Progenitor cell of endocrine pancreas (in vitro differentiated cells): ENCODE results near the gene E2F4. TPM values are rescaled to one million over a fixed set of nuclear protein-coding genes. Genes with fewer than 3 reads are reported as not detected.

Experiments used
- DNase-seq: peaks from one replicate; pipeline ENCODE4 v3.0.0; 2021; ENCODE audit warnings: low spot score; ENCODE audit not compliant: unreplicated experiment
- H3K27ac Mint-ChIP-seq: 2 replicates; pipeline ENCODE4 v1.8.0; 2021; ENCODE audit warnings: mild to moderate bottlenecking, moderate library complexity, mixed read lengths
- H3K27me3 Mint-ChIP-seq: 2 replicates; pipeline ENCODE4 v1.8.0; 2021; ENCODE audit warnings: mixed read lengths
- H3K36me3 Mint-ChIP-seq: 2 replicates; pipeline ENCODE4 v1.8.0; 2022; ENCODE audit warnings: mixed read lengths; ENCODE audit not compliant: insufficient read depth
- H3K4me1 Mint-ChIP-seq: 2 replicates; pipeline ENCODE4 v1.8.0; 2021; ENCODE audit warnings: low read depth, mixed read lengths
- H3K4me3 Mint-ChIP-seq: 2 replicates; pipeline ENCODE4 v1.8.0; 2021; ENCODE audit warnings: low read depth, mild to moderate bottlenecking, moderate library complexity, mixed read lengths
- H3K9me3 Mint-ChIP-seq: 2 replicates; pipeline ENCODE4 v1.8.0; 2021; ENCODE audit warnings: low read depth, mixed read lengths
- microRNA-seq: library from miRNA; unstranded; fragments of <30 nt; microRNA quantifications from one replicate; pipeline ENCODE4 v1.1.0, GENCODE V29; 2020; ENCODE audit warnings: borderline number of aligned reads; ENCODE audit not compliant: unreplicated experiment
- total RNA-seq: library from RNA; stranded (reverse); gene quantifications from 2 replicates; pipeline ENCODE4 v1.2.1, GENCODE V29; 2021
- TF ChIP-seq, protein P1 (sequence below): fragments of 200-600 bp; sonication (generic); IDR thresholded peaks from one replicate; pipeline ENCODE4 v1.5.0; 2021; ENCODE audit warnings: antibody characterized with exemption, mild to moderate bottlenecking; ENCODE audit not compliant: unreplicated experiment

E2F4 gene
- total RNA-seq, 1 donor from 2014 or later = 82.1 TPM

- H3K9me3 Mint-ChIP-seq = no peaks in the 10 kb centered on the region
- H3K27ac Mint-ChIP-seq = peak overlapping the region; percentile 96
- peak overlapping the region; percentile 85 for H3K4me3 Mint-ChIP-seq
- H3K4me1 Mint-ChIP-seq = peaks cover 18% of the 10 kb centered on the region
- TF ChIP-seq, protein P1, sequence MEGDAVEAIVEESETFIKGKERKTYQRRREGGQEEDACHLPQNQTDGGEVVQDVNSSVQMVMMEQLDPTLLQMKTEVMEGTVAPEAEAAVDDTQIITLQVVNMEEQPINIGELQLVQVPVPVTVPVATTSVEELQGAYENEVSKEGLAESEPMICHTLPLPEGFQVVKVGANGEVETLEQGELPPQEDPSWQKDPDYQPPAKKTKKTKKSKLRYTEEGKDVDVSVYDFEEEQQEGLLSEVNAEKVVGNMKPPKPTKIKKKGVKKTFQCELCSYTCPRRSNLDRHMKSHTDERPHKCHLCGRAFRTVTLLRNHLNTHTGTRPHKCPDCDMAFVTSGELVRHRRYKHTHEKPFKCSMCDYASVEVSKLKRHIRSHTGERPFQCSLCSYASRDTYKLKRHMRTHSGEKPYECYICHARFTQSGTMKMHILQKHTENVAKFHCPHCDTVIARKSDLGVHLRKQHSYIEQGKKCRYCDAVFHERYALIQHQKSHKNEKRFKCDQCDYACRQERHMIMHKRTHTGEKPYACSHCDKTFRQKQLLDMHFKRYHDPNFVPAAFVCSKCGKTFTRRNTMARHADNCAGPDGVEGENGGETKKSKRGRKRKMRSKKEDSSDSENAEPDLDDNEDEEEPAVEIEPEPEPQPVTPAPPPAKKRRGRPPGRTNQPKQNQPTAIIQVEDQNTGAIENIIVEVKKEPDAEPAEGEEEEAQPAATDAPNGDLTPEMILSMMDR = no peak
- peaks cover 34% of the 10 kb centered on the region for H3K27me3 Mint-ChIP-seq
- H3K36me3 Mint-ChIP-seq = no peaks in the 10 kb centered on the region
- peak; percentile 85 for DNase-seq
Observed at GRCh38 chr16:67246756-67247191, 54.8 kb downstream of the E2F4 start.

DNA sequence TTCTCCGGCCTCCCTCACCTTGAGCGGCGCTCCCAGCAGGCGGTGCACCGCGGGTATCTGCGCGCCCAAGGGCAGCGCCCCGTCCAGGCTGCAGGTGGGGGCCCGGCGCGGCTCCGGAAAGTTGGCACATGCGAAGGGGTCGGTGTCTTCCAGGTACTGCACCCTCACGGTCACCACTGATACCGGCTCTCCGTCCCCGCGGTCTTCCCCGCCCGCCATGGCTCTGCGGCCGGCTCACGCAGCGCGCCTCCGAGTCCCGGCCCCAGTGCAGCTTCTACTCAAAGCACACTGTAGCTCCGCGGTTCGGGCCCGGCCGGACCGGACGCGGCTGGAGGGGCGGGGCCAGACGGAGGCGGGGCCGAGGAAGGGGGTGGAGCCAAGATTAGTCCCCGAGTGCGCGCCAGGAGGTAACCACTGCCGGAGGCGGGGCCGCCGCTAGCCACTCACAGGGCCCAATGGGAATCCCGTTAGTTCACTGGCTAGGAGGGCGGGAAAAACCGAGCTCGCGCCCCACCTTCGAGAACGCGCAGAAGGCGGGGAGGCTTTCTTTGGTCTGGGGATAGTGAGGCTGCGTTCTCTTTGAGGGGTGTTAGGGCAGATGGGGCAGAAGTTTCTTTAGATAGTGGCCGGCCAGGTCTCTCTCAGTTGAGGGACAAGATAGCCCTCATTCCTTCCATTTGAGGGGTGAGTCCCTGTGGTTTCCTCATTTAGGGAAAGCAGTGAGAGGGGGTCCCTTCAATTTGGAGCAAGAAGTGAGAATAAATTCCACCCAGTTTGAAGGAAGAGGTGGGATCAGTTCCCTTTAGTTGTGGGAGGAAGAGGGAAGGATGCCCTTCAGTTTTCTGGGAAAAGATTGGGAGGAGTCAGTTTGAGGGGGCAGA is 55.5 kb downstream of the E2F4 start, which contains the start of gene FHOD1:
Gene FHOD1 (minus strand): TSS at position 290 of the 881 bp plus-strand sequence. CDS start 71 bp downstream, at position 219.
- Mint-ChIP-seq H3K27ac (peak within 1 kb of the TSS; percentile 96), H3K27me3 (peaks cover 36% of the 10 kb centered on the region)
- TF ChIP-seq, protein P1 = no peak

GRCh38 chr16:67248073-67248400 is 56.1 kb downstream of the E2F4 start:
- Mint-ChIP-seq H3K27me3 (peaks cover 41% of the 10 kb centered on the region), H3K4me3 (peak overlapping the region; percentile 85), H3K27ac (peak overlapping the region; percentile 72), H3K4me1 (peaks cover 18% of the 10 kb centered on the region), H3K9me3 (no peaks in the 10 kb centered on the region), H3K36me3 (no peaks in the 10 kb centered on the region)
- TF ChIP-seq, protein P1 = no peak
- no peak for DNase-seq

More for the DNA sequence above, 55.5 kb downstream of the E2F4 start, which contains the start of gene FHOD1:
- Mint-ChIP-seq H3K36me3 (no peaks in the 10 kb centered on the region), H3K9me3 (no peaks in the 10 kb centered on the region), H3K4me3 (peak within 1 kb of the TSS; percentile 85), H3K4me1 (peaks cover 18% of the 10 kb centered on the region)
- peak; percentile 92 for DNase-seq

Small RNA genes lying within 50 kb of the gene (microRNA-seq; reads per million reads assigned to microRNA genes)
- gene MIR328 = 115 reads per million, percentile 56 among the genes with 10 or more reads in this experiment

Other genes starting within 250 kb of the E2F4 start
- gene CES3, start 230.9 kb upstream of the E2F4 start, total RNA-seq = 2.7 and 4.8 TPM in 2 replicates
- gene CES4A, start 203.6 kb upstream of the E2F4 start, total RNA-seq = 4.6 and 5.2 TPM in 2 replicates
- gene CBFB, start 163.0 kb upstream of the E2F4 start, total RNA-seq = 86.6 and 87.3 TPM in 2 replicates
- 20.4 and 21.0 TPM in 2 replicates for gene PHAF1, start 82.2 kb upstream of the E2F4 start, total RNA-seq
- 5.1 TPM in 2 replicates for gene B3GNT9, start 41.2 kb upstream of the E2F4 start, total RNA-seq
- 5.6 and 6.6 TPM in 2 replicates for gene TRADD, start 32.2 kb upstream of the E2F4 start, total RNA-seq
- gene FBXL8, start 32.2 kb upstream of the E2F4 start, total RNA-seq = 1.7 and 2.1 TPM in 2 replicates
- 2.2 and 6.8 TPM in 2 replicates for gene HSF4, start 27.4 kb upstream of the E2F4 start, total RNA-seq
- 9.4 and 12.7 TPM in 2 replicates for gene NOL3, start 21.6 kb upstream of the E2F4 start, total RNA-seq
- 137 and 145 TPM in 2 replicates for gene MATCAP1, start 8.2 kb upstream of the E2F4 start, total RNA-seq
- not detected in 2 replicates for gene EXOC3L1, start 2.0 kb upstream of the E2F4 start, total RNA-seq
- 5.4 and 5.5 TPM in 2 replicates for gene ELMO3, start 7.0 kb downstream of the E2F4 start, total RNA-seq
- 33.4 and 36.3 TPM in 2 replicates for gene TMEM208, start 35.0 kb downstream of the E2F4 start, total RNA-seq
- gene FHOD1, start 55.3 kb downstream of the E2F4 start, total RNA-seq = 28.2 and 30.2 TPM in 2 replicates
- 3.4 and 3.9 TPM in 2 replicates for gene SLC9A5, start 56.8 kb downstream of the E2F4 start, total RNA-seq
- gene PLEKHG4, start 87.4 kb downstream of the E2F4 start, total RNA-seq = 3.3 and 3.8 TPM in 2 replicates
- gene KCTD19, start 134.6 kb downstream of the E2F4 start, total RNA-seq = 0.14 and 1.4 TPM in 2 replicates
- gene LRRC36, start 134.7 kb downstream of the E2F4 start, total RNA-seq = 1.6 and 2.3 TPM in 2 replicates
- gene TPPP3, start 201.3 kb downstream of the E2F4 start, total RNA-seq = 17.5 and 26.8 TPM in 2 replicates
- gene ZDHHC1, start 224.3 kb downstream of the E2F4 start, total RNA-seq = 16.5 and 17.0 TPM in 2 replicates
- 38.7 and 44.5 TPM in 2 replicates for gene HSD11B2, start 239.0 kb downstream of the E2F4 start, total RNA-seq